SK-N-SH treated with all-trans-retinoic acid at 6 μM for 48 hours (cell line): ENCODE results near the gene ANKFN1.

Source experiments
- ATAC-seq: fragments of 200-7000 bp; cut with Tn5 transposase; 3 replicates; pipeline ENCODE4 v1.9.1; 2020; ENCODE audit warnings: mild to moderate bottlenecking, moderate library complexity
- ARNTL ChIP-seq: fragments of 450-650 bp; formaldehyde crosslinking; IDR thresholded peaks from 2 replicates; pipeline ENCODE4 v1.5.0; 2020; ENCODE audit warnings: low read depth, mild to moderate bottlenecking, moderate library complexity, borderline replicate concordance
- BACH2 ChIP-seq: fragments of 250-450 bp; sonication (Bioruptor Pico); IDR thresholded peaks from 2 replicates; pipeline ENCODE4 v1.9.0; 2021; ENCODE audit warnings: mild to moderate bottlenecking, borderline replicate concordance
- CREB5 ChIP-seq: fragments of 250-450 bp; sonication (Bioruptor Pico); IDR thresholded peaks from 2 replicates; pipeline ENCODE4 v1.5.1; 2020; ENCODE audit warnings: low read depth, mild to moderate bottlenecking, moderate library complexity
- CSDC2 ChIP-seq: fragments of 250-450 bp; sonication (Bioruptor Pico); IDR thresholded peaks from 2 replicates; pipeline ENCODE4 v1.5.0; 2020; ENCODE audit warnings: mild to moderate bottlenecking, moderate library complexity
- ESRRG ChIP-seq: fragments of 250-450 bp; sonication (Bioruptor Pico); IDR thresholded peaks from 2 replicates; pipeline ENCODE4 v1.6.1; 2021; ENCODE audit warnings: mild to moderate bottlenecking
- GLIS3 ChIP-seq: fragments of 250-450 bp; sonication (Bioruptor Pico); IDR thresholded peaks from 2 replicates; pipeline ENCODE4 v1.5.0; 2020; ENCODE audit warnings: mild to moderate bottlenecking, moderate library complexity
- ISL1 ChIP-seq: fragments of 250-450 bp; sonication (Bioruptor Pico); IDR thresholded peaks from 2 replicates; pipeline ENCODE4 v2.1.2; 2022; ENCODE audit warnings: mild to moderate bottlenecking, moderate library complexity
- OSR1 ChIP-seq: fragments of 250-450 bp; sonication (Bioruptor Pico); IDR thresholded peaks from 2 replicates; pipeline ENCODE4 v1.8.0; 2022; ENCODE audit warnings: moderate library complexity, mild to moderate bottlenecking, inconsistent platforms
- POU6F1 ChIP-seq: fragments of 250-450 bp; sonication (Bioruptor Pico); IDR thresholded peaks from 2 replicates; pipeline ENCODE4 v1.8.0; 2021; ENCODE audit warnings: low read depth, mild to moderate bottlenecking, moderate library complexity, borderline replicate concordance
- PPARA ChIP-seq: fragments of 250-450 bp; sonication (Bioruptor Pico); IDR thresholded peaks from 2 replicates; pipeline ENCODE4 v1.5.0; 2020; ENCODE audit warnings: mild to moderate bottlenecking, borderline replicate concordance
- RARB ChIP-seq: fragments of 250-450 bp; sonication (Bioruptor Pico); IDR thresholded peaks from 2 replicates; pipeline ENCODE4 v1.8.0; 2021; ENCODE audit warnings: mild to moderate bottlenecking, moderate library complexity
- SNAI2 ChIP-seq: fragments of 250-450 bp; sonication (Bioruptor Pico); IDR thresholded peaks from 2 replicates; pipeline ENCODE4 v1.5.0; 2020; ENCODE audit warnings: mild to moderate bottlenecking, moderate library complexity
- TCF4 ChIP-seq: fragments of 250-450 bp; sonication (Bioruptor Pico); IDR thresholded peaks from 2 replicates; pipeline ENCODE4 v1.8.0; 2021; ENCODE audit warnings: mild to moderate bottlenecking, moderate library complexity, borderline replicate concordance
- TOX ChIP-seq: fragments of 250-450 bp; sonication (Bioruptor Pico); IDR thresholded peaks from 2 replicates; pipeline ENCODE4 v1.8.0; 2021; ENCODE audit warnings: mild to moderate bottlenecking, moderate library complexity, borderline replicate concordance
- ZC3H10 ChIP-seq: fragments of 250-450 bp; sonication (Bioruptor Pico); IDR thresholded peaks from 2 replicates; pipeline ENCODE4 v1.5.1; 2021; ENCODE audit warnings: mild to moderate bottlenecking, moderate library complexity
- ZFP3 ChIP-seq: fragments of 250-450 bp; sonication (Bioruptor Pico); IDR thresholded peaks from 2 replicates; pipeline ENCODE4 v1.5.0; 2020; ENCODE audit warnings: mild to moderate bottlenecking, moderate library complexity
- ZFP30 ChIP-seq: fragments of 450-650 bp; formaldehyde crosslinking; IDR thresholded peaks from 2 replicates; pipeline ENCODE4 v1.5.0; 2022; ENCODE audit warnings: mild to moderate bottlenecking, moderate library complexity
- ZNF565 ChIP-seq: fragments of 450-650 bp; formaldehyde crosslinking; conservative IDR thresholded peaks from 2 replicates; pipeline ENCODE4 v1.5.0; 2020; ENCODE audit warnings: low read depth, mild to moderate bottlenecking, moderate library complexity
- ZNF70 ChIP-seq: fragments of 450-650 bp; formaldehyde crosslinking; IDR thresholded peaks from 2 replicates; pipeline ENCODE4 v1.5.0; 2020; ENCODE audit warnings: mild to moderate bottlenecking, moderate library complexity
- TF ChIP-seq, protein P1 (sequence below): fragments of 250-450 bp; sonication (Bioruptor Pico); IDR thresholded peaks from 2 replicates; pipeline ENCODE4 v1.8.0; 2020; ENCODE audit warnings: mild to moderate bottlenecking, moderate library complexity, borderline replicate concordance
- TF ChIP-seq, protein P2 (sequence below): fragments of 250-450 bp; sonication (Bioruptor Pico); IDR thresholded peaks from 2 replicates; pipeline ENCODE4 v1.5.0; 2020; ENCODE audit warnings: mild to moderate bottlenecking, moderate library complexity

Gene ANKFN1

GRCh38 chr17:56465886-56466285 is 312.6 kb downstream of the ANKFN1 start:
- no peak for ATAC-seq
- TF ChIP-seq CSDC2 (CRISPR knock-in tag), result no peak
- TF ChIP-seq TOX (CRISPR knock-in tag), result no peak
- no peak for TF ChIP-seq OSR1 (CRISPR knock-in tag)
- TF ChIP-seq CREB5 (CRISPR knock-in tag), result no peak
- no peak for TF ChIP-seq ZFP3 (CRISPR knock-in tag)
- TF ChIP-seq ZC3H10 (CRISPR knock-in tag), result no peak
- no peak for TF ChIP-seq BACH2 (CRISPR knock-in tag)
- no peak for TF ChIP-seq RARB (CRISPR knock-in tag)
- TF ChIP-seq POU6F1, result no peak
- no peak for TF ChIP-seq SNAI2 (CRISPR knock-in tag)
- no peak for TF ChIP-seq ISL1 (CRISPR knock-in tag)
- TF ChIP-seq TCF4, result no peak

- no peak for TF ChIP-seq ZNF70 (CRISPR knock-in tag)
- TF ChIP-seq BACH2 (CRISPR knock-in tag), result no peak
- no peak for TF ChIP-seq ESRRG (CRISPR knock-in tag)
- no peak for TF ChIP-seq CSDC2 (CRISPR knock-in tag)
- no peak for TF ChIP-seq ZNF565 (CRISPR knock-in tag)
- TF ChIP-seq POU6F1, result no peak
- TF ChIP-seq PPARA (CRISPR knock-in tag), result no peak
- no peak for TF ChIP-seq ARNTL (CRISPR knock-in tag)
- TF ChIP-seq OSR1 (CRISPR knock-in tag), result no peak
- ATAC-seq, result no peak
Measured at GRCh38 chr17:56468840-56469239, 315.6 kb downstream of the ANKFN1 start.

GRCh38 chr17:56471696-56472095 is 318.4 kb downstream of the ANKFN1 start:
- TF ChIP-seq ZNF70 (CRISPR knock-in tag), result no peak
- TF ChIP-seq SNAI2 (CRISPR knock-in tag), result no peak
- TF ChIP-seq, protein P1, sequence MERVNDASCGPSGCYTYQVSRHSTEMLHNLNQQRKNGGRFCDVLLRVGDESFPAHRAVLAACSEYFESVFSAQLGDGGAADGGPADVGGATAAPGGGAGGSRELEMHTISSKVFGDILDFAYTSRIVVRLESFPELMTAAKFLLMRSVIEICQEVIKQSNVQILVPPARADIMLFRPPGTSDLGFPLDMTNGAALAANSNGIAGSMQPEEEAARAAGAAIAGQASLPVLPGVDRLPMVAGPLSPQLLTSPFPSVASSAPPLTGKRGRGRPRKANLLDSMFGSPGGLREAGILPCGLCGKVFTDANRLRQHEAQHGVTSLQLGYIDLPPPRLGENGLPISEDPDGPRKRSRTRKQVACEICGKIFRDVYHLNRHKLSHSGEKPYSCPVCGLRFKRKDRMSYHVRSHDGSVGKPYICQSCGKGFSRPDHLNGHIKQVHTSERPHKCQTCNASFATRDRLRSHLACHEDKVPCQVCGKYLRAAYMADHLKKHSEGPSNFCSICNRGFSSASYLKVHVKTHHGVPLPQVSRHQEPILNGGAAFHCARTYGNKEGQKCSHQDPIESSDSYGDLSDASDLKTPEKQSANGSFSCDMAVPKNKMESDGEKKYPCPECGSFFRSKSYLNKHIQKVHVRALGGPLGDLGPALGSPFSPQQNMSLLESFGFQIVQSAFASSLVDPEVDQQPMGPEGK (CRISPR knock-in tag), result no peak
- ATAC-seq, result no peak

DNA sequence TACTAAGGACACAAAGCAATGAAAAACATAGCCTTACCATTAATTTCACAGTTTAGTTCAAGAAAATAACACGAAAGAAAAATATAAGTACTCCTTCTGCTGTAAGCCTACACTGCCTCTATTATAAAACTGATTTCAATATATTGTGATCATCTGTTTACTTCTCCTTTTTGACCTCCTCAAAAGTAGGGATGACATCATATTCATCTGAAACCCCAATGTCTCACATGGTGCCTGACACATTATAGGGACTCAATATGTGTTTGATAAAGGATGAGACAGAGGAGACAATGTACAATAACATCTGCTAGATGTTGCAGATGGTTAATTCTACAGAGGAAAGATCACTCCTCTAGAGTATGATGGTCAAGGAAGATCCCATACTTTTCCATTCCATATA is 321.8 kb downstream of the ANKFN1 start:
- no peak for ATAC-seq
- TF ChIP-seq BACH2 (CRISPR knock-in tag), result no peak
- no peak for TF ChIP-seq ISL1 (CRISPR knock-in tag)
- no peak for TF ChIP-seq CREB5 (CRISPR knock-in tag)
- no peak for TF ChIP-seq ZC3H10 (CRISPR knock-in tag)
- TF ChIP-seq TOX (CRISPR knock-in tag), result no peak
- no peak for TF ChIP-seq ESRRG (CRISPR knock-in tag)
- TF ChIP-seq GLIS3 (CRISPR knock-in tag), result no peak
- no peak for TF ChIP-seq SNAI2 (CRISPR knock-in tag)
- TF ChIP-seq, protein P2, sequence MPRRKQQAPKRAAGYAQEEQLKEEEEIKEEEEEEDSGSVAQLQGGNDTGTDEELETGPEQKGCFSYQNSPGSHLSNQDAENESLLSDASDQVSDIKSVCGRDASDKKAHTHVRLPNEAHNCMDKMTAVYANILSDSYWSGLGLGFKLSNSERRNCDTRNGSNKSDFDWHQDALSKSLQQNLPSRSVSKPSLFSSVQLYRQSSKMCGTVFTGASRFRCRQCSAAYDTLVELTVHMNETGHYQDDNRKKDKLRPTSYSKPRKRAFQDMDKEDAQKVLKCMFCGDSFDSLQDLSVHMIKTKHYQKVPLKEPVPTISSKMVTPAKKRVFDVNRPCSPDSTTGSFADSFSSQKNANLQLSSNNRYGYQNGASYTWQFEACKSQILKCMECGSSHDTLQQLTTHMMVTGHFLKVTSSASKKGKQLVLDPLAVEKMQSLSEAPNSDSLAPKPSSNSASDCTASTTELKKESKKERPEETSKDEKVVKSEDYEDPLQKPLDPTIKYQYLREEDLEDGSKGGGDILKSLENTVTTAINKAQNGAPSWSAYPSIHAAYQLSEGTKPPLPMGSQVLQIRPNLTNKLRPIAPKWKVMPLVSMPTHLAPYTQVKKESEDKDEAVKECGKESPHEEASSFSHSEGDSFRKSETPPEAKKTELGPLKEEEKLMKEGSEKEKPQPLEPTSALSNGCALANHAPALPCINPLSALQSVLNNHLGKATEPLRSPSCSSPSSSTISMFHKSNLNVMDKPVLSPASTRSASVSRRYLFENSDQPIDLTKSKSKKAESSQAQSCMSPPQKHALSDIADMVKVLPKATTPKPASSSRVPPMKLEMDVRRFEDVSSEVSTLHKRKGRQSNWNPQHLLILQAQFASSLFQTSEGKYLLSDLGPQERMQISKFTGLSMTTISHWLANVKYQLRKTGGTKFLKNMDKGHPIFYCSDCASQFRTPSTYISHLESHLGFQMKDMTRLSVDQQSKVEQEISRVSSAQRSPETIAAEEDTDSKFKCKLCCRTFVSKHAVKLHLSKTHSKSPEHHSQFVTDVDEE, result no peak
- TF ChIP-seq ZNF565 (CRISPR knock-in tag), result no peak
- TF ChIP-seq ARNTL (CRISPR knock-in tag), result no peak
- TF ChIP-seq ZNF70 (CRISPR knock-in tag), result no peak
- TF ChIP-seq RARB (CRISPR knock-in tag), result no peak
- no peak for TF ChIP-seq CSDC2 (CRISPR knock-in tag)
- no peak for TF ChIP-seq ZFP30
- TF ChIP-seq POU6F1, result no peak
